ENCODE data around the gene RECQL5. TPM values are rescaled to one million over a fixed set of nuclear protein-coding genes. Genes with fewer than 3 reads are reported as not detected.

Gene RECQL5
- total RNA-seq, 1 experiment from 2014 or later, result 40.0 TPM

DNA sequence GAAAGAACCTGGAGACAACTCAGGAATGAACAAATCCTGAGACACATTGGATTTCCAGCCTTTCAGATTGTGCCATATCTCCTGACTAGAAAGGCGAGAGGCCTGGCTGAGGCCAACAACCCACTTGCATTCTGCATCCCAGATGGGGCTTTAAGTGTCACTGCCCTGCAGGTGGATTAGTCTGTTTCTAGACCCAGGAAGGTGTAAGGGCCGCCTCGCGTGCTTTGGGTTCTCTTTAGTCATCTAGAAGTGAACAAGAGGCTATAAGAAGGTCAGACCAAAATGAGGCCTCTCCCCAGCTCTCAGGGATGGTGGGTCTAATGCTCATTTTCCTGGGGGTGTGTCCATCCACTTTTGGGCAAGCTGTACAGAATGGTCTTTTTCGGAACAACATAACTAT, 5.1 kb upstream of the RECQL5 start:
- H3K9me3 Mint-ChIP-seq, result no peaks in the 10 kb centered on the region
- Histone ChIP-seq H2AFZ (ENCODE audit: low read length) (no peak overlapping the region), H3T11ph (ENCODE audit: low read length) (no peak overlapping the region), H3K4me1 (ENCODE audit: insufficient read depth, low read length) (no peaks in the 10 kb centered on the region), H4K8ac (replicated peaks; ENCODE audit: insufficient read length, low read depth, low read length) (no peak overlapping the region), H3K56ac (ENCODE audit: insufficient read length, low read depth, low read length) (no peak overlapping the region), H3K23me2 (ENCODE audit: insufficient read length, low read depth, low read length, poor library complexity, severe bottlenecking) (peaks cover 4% of the 10 kb centered on the region), H3K4me2 (ENCODE audit: insufficient read depth, insufficient read length, low read length) (no peak overlapping the region), H3K4ac (ENCODE audit: low read depth, low read length) (no peak overlapping the region), H2BK120ac (ENCODE audit: low read depth, low read length, poor library complexity, severe bottlenecking) (no peak overlapping the region), H3K14ac (ENCODE audit: insufficient read depth, low read length) (no peak overlapping the region), H3K9me3 (ENCODE audit: control insufficient read depth, low read depth, low read length) (no peaks in the 10 kb centered on the region), H3K27ac (ENCODE audit: insufficient read length, low read depth, low read length) (no peak overlapping the region), H3K23ac (ENCODE audit: insufficient read length, low read depth, low read length) (no peak overlapping the region), H4K20me1 (ENCODE audit: control insufficient read depth, insufficient read depth, insufficient read length) (no peaks in the 10 kb centered on the region), H2BK20ac (ENCODE audit: low read depth, low read length, poor library complexity, severe bottlenecking) (no peak overlapping the region), H3K79me2 (ENCODE audit: insufficient read depth, low read length) (peaks cover 15% of the 10 kb centered on the region; the same call in 1 of the 2 replicates), H4K91ac (ENCODE audit: insufficient read length, low read depth, low read length) (no peak overlapping the region), H3K27me3 (ENCODE audit: insufficient read depth, low read length) (no peaks in the 10 kb centered on the region), H4K5ac (ENCODE audit: insufficient read length, low read depth, low read length) (no peak overlapping the region), H2BK12ac (ENCODE audit: insufficient read length, low read depth, low read length) (no peak overlapping the region), H3K18ac (ENCODE audit: insufficient read length, low read depth, low read length) (no peak overlapping the region), H2AK5ac (ENCODE audit: insufficient read length, low read length) (no peak overlapping the region), H2BK5ac (ENCODE audit: insufficient read length, low read length) (no peak overlapping the region), H2BK15ac (ENCODE audit: low read depth, low read length) (no peak overlapping the region), H3K79me1 (ENCODE audit: insufficient read depth, low read depth, low read length, poor library complexity, severe bottlenecking) (peaks cover 3% of the 10 kb centered on the region), H3K9ac (ENCODE audit: extremely low read depth, insufficient read length, low read length) (no peak overlapping the region)
- H3K27me3 Mint-ChIP-seq (ENCODE audit: low read depth), result no peaks in the 10 kb centered on the region
- DNase-seq, result no peak
- H3K4me1 Mint-ChIP-seq, result peaks cover 4 to 5% of the 10 kb centered on the region in 2 experiments
- peak overlapping the region in 1 of 2 experiments; percentile 51; a peak in 2 of 5 replicates for H3K4me3 Mint-ChIP-seq
- no peak overlapping the region for H3K27ac Mint-ChIP-seq
- WGBS (ENCODE audit: extremely low coverage, insufficient read length, low lambda C conversion rate), result no CpG with 5 or more reads among the region's 5 CpGs
- TF ChIP-seq, protein P1, sequence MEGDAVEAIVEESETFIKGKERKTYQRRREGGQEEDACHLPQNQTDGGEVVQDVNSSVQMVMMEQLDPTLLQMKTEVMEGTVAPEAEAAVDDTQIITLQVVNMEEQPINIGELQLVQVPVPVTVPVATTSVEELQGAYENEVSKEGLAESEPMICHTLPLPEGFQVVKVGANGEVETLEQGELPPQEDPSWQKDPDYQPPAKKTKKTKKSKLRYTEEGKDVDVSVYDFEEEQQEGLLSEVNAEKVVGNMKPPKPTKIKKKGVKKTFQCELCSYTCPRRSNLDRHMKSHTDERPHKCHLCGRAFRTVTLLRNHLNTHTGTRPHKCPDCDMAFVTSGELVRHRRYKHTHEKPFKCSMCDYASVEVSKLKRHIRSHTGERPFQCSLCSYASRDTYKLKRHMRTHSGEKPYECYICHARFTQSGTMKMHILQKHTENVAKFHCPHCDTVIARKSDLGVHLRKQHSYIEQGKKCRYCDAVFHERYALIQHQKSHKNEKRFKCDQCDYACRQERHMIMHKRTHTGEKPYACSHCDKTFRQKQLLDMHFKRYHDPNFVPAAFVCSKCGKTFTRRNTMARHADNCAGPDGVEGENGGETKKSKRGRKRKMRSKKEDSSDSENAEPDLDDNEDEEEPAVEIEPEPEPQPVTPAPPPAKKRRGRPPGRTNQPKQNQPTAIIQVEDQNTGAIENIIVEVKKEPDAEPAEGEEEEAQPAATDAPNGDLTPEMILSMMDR (conservative IDR thresholded peaks at IDR 0.05), result no peak
- peaks cover 12 to 60% (median 53%) of the 10 kb centered on the region in 3 experiments; a peak in 6 of 7 replicates for H3K36me3 Mint-ChIP-seq (ENCODE audit: insufficient read depth in 1 of 3, low read depth in 3 of 3)

Data from H9 (cell line).